Neural cell (in vitro differentiated cells): ENCODE results near the gene GEMIN4.

Experiments used
- EP300 ChIP-seq: fragments of 450-650 bp; conservative IDR thresholded peaks from 2 replicates; pipeline ENCODE4 v1.6.1; 2014; ENCODE audit warnings: antibody characterized with exemption, mild to moderate bottlenecking, moderate library complexity; ENCODE audit not compliant: poor library complexity, severe bottlenecking
- TF ChIP-seq, protein P1 (sequence below): IDR thresholded peaks from 2 replicates; pipeline ENCODE4 v1.6.1; 2012; ENCODE audit warnings: borderline replicate concordance
- TF ChIP-seq, protein P2 (sequence below): fragments of 450-650 bp; IDR thresholded peaks from 2 replicates; pipeline ENCODE4 v1.5.1; 2014; ENCODE audit warnings: antibody characterized with exemption, mild to moderate bottlenecking, moderate library complexity; ENCODE audit not compliant: poor library complexity, severe bottlenecking

GRCh38 chr17:746181-746580 lies 5.9 kb downstream of the GEMIN4 start:
- TF ChIP-seq, protein P1, sequence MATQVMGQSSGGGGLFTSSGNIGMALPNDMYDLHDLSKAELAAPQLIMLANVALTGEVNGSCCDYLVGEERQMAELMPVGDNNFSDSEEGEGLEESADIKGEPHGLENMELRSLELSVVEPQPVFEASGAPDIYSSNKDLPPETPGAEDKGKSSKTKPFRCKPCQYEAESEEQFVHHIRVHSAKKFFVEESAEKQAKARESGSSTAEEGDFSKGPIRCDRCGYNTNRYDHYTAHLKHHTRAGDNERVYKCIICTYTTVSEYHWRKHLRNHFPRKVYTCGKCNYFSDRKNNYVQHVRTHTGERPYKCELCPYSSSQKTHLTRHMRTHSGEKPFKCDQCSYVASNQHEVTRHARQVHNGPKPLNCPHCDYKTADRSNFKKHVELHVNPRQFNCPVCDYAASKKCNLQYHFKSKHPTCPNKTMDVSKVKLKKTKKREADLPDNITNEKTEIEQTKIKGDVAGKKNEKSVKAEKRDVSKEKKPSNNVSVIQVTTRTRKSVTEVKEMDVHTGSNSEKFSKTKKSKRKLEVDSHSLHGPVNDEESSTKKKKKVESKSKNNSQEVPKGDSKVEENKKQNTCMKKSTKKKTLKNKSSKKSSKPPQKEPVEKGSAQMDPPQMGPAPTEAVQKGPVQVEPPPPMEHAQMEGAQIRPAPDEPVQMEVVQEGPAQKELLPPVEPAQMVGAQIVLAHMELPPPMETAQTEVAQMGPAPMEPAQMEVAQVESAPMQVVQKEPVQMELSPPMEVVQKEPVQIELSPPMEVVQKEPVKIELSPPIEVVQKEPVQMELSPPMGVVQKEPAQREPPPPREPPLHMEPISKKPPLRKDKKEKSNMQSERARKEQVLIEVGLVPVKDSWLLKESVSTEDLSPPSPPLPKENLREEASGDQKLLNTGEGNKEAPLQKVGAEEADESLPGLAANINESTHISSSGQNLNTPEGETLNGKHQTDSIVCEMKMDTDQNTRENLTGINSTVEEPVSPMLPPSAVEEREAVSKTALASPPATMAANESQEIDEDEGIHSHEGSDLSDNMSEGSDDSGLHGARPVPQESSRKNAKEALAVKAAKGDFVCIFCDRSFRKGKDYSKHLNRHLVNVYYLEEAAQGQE, result no peak
- TF ChIP-seq, protein P2, sequence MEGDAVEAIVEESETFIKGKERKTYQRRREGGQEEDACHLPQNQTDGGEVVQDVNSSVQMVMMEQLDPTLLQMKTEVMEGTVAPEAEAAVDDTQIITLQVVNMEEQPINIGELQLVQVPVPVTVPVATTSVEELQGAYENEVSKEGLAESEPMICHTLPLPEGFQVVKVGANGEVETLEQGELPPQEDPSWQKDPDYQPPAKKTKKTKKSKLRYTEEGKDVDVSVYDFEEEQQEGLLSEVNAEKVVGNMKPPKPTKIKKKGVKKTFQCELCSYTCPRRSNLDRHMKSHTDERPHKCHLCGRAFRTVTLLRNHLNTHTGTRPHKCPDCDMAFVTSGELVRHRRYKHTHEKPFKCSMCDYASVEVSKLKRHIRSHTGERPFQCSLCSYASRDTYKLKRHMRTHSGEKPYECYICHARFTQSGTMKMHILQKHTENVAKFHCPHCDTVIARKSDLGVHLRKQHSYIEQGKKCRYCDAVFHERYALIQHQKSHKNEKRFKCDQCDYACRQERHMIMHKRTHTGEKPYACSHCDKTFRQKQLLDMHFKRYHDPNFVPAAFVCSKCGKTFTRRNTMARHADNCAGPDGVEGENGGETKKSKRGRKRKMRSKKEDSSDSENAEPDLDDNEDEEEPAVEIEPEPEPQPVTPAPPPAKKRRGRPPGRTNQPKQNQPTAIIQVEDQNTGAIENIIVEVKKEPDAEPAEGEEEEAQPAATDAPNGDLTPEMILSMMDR, result no peak
- no peak for TF ChIP-seq EP300
